ENCODE results near the gene MDC1.
A peak's percentile ranks its signal among the peaks of the same experiment; 100 is the strongest.
"Not testable (repeated sequence)": the region's sequence is repeated elsewhere in the genome, so short reads cannot be mapped to it uniquely, and the experiment has no call there.

The MDC1 gene

DNA sequence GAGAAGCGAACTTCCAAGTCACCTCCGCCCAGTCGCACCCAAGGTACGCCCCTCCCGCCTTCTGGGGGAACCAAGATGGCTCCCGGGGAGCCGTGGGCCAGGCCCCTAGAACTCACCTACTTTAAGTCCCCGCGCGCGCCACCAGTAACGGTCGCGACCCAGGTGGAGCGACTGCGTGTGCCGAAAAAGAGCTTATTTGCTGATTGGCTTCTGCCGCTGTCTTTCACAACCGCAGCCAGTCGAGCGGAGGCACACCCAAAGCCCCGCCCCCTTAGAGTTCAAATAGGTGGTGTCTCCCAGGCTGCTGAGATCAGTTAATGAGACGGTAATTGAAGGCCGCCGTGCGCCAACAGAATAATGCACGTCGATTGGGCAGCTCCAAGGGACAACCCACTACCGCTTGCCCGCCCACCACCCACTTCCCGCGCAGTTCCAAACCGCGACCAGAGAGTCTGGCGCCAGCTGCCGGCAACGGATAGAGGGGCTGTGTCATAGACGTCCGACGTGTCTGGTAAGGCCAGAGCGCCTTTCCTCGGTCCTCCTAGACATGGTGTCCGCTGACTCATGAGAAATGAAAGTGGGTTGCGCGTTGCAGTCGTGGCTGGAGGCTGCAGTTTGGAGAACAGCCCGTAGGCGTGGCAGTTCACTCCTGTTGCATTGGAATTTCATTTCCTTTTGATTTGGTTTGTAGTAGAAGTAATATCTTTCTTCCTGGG is at the start of gene MDC1:
MDC1 (minus strand) TSS at position 153 of the 716 bp plus-strand sequence. CDS start 2,106 bp downstream, outside the sequence.
- peak; percentile 100 for DNase-seq (ENCODE audit: low read depth)
- TF ChIP-seq CTCF (IDR thresholded peaks at IDR 0.05; ENCODE audit: insufficient read depth, low read depth, low read length, missing control alignments), result no peak
- H3K4me3 ChIP-seq (ENCODE audit: low read depth, low read length), result peak within 1 kb of the TSS; percentile 92

GRCh38 chr6:30766461-30767157 is 49.5 kb upstream of the MDC1 start:
- no peak for TF ChIP-seq CTCF (IDR thresholded peaks at IDR 0.05; ENCODE audit: insufficient read depth, low read depth, low read length, missing control alignments)
- DNase-seq (ENCODE audit: low read depth), result no peak
- no peak overlapping the region for H3K4me3 ChIP-seq (ENCODE audit: low read depth, low read length)

GRCh38 chr6:30765495-30765894 is 48.4 kb upstream of the MDC1 start:
- not testable (repeated sequence) for H3K4me3 ChIP-seq (ENCODE audit: low read depth, low read length); DNase-seq (ENCODE audit: low read depth)

- not testable (repeated sequence) for H3K4me3 ChIP-seq (ENCODE audit: low read depth, low read length)
Observed at GRCh38 chr6:30764490-30765043, 47.5 kb upstream of the MDC1 start.

DNA sequence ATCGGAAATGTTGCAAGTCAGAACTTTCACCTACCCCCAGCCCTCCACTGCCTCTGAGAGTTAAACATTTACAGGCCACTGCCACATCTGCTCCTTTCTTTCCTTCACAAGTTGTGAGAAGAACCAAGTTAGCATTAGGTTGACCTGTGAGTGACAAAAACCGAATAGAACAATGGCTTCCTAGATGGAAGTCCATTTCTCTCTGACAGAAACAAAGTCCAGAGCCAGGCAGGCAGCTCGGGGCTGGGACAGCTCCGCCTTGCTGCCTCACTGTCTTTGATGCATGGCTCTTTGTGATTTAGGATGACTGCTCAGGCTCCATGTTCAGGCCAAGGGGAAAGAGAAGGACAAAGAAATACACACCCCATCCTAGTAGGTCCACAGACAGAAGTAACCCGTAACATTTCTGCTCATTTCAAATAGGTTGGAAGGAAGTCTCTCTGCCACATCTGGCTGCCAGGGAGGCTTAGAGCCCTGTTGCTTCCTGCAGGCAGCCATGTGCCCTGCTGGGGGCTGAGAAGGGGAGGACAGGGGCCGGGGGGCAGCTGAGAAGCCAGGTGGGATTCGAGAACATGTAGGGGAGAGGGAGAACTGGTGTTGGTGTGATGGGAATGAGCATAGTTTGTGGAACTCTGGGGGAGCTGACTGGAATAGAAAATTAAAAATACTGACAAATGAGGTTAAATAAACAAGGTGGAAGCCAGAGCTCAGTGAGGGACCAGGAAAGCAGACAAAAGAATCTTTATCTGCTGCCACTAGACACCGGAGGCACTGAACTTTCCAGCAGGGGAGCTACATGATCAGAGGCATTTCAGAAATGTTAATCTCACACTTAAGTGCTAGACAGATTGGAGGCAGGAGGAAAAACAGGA is 46.8 kb upstream of the MDC1 start:
- TF ChIP-seq CTCF (IDR thresholded peaks at IDR 0.05; ENCODE audit: insufficient read depth, low read depth, low read length, missing control alignments), result no peak
- peak; percentile 65 for DNase-seq (ENCODE audit: low read depth)
- H3K4me3 ChIP-seq (ENCODE audit: low read depth, low read length), result no peak overlapping the region

More at GRCh38 chr6:30764490-30765043, 47.5 kb upstream of the MDC1 start:
- DNase-seq (ENCODE audit: low read depth), result not testable (repeated sequence)

DNA sequence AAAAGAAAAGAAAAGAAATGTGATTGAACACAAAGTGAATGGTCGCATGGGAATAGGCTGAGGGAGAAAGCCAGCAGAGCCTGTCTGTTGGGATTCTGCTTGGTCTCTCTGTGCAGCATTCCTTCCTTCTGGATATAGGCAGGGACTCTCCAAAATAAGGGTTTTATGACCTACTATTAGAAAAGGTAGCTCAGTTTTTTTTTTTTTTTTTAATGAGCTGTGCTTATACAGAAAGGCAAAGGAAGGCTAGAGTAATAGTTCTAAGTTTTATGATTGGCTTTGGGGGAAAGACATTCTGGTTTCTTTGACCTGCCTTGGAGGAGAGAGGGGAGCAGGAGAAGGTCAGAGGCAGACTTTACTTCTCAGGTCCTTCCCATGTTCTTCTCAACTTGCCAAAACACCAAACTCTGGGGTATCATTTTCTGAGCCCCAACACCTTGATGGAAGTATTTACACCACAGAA is 46.1 kb upstream of the MDC1 start:
- no peak for TF ChIP-seq CTCF (IDR thresholded peaks at IDR 0.05; ENCODE audit: insufficient read depth, low read depth, low read length, missing control alignments)
- no peak for DNase-seq (ENCODE audit: low read depth)
- H3K4me3 ChIP-seq (ENCODE audit: low read depth, low read length), result no peak overlapping the region

GRCh38 chr6:30761791-30762429 is 44.8 kb upstream of the MDC1 start:
- TF ChIP-seq CTCF (IDR thresholded peaks at IDR 0.05; ENCODE audit: insufficient read depth, low read depth, low read length, missing control alignments), result no peak
- DNase-seq (ENCODE audit: low read depth), result peak; percentile 25
- H3K4me3 ChIP-seq (ENCODE audit: low read depth, low read length), result no peak overlapping the region

All from GM12865 (cell line).